HG02610 (cell line): Measurements from ENCODE around the gene LIF.
A peak's percentile ranks its signal among the peaks of the same experiment; 100 is the strongest.

ENCODE experiments used
- ATAC-seq: cut with Tn5 transposase; IDR thresholded peaks from one replicate; pipeline ENCODE4 v1.9.1; 2021; ENCODE audit warnings: mild to moderate bottlenecking, moderate library complexity; ENCODE audit not compliant: unreplicated experiment

LIF gene

DNA sequence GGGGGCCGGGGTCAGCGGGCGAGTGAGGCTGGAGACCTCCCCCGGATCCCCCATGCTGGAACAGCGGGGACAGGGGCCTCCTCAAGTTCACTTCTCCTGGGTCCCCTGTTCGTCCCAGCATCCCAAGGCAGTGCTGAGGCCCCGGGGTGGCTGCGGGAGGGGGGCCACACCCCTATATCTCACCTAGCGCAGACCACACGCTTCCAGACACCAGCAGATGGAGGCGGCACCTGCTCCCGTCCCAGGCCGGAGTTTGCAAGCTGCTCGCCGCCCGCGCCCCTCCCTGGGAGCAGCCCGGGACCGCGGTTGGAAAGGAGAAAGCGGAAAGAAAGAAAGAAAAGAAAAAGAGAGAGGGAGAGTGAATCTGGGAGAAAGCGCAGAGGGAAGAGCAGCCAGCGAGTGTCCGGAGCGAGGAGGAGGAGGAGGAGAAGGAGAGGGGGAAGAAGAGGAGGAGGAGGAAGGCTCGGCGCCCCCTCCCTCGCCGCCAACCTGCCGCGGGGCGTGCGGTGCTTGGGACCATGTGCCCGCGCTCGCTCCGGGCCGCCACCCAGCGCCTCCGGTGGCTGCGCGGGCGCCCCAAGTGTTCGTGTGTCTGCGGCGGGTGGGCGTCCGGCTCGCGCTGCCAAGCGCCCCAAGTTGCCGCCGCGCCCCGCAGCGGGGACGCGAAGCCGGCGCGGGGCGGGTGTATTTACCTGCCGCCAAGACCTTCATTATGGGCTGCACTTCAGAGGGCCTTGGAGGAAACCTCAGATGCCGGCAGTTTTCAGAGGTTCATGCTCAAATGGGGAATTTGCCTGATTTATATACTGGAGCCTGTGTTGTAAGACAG lies at the start of gene LIF:
Gene LIF, minus strand, starts transcription at position 775 of the 829 bp plus-strand sequence. Its CDS starts 64 bp downstream, at position 711.
- no peak for ATAC-seq

GRCh38 chr22:30296324-30296723 lies 49.8 kb upstream of the LIF start:
- ATAC-seq = no peak

DNA sequence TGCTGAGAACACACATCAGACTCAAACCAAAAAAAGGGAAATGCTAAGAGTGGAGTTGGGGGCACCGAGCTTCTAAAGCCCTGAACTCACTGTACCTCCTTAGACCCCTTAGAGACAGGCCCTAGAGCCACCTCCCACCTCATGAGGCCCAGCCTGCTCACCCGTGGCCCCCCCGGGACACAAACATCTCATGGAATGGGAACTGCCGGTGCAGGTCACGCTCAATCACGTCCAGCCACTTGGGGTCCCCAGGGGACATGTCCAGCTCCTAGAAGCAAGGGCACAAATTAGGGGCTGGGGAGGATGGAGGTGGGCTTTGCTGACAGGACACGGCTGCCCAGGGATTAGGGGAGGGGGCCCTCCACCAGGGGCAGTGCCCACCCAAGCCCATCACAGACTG lies 49.0 kb upstream of the LIF start:
- no peak for ATAC-seq

DNA sequence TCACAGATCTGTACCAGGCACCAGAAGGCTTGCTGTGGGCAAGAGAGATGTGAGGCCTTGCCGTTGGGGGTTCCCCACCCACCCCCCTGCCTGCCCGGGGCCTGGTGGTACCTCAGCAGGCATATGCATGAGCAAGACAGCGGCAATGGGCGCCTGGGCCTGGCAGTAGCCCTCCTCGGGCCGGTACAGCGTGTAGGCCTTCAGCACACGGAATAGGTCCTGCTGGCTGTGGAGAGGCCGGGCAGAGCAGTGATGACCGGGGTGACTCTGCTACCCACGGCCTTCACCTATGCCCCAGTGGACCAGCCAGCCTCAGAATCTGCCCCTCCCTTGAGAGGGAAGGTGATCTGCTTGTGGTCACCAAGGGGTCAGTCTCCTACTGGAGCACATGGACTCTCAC lies 48.3 kb upstream of the LIF start:
- ATAC-seq = no peak

DNA sequence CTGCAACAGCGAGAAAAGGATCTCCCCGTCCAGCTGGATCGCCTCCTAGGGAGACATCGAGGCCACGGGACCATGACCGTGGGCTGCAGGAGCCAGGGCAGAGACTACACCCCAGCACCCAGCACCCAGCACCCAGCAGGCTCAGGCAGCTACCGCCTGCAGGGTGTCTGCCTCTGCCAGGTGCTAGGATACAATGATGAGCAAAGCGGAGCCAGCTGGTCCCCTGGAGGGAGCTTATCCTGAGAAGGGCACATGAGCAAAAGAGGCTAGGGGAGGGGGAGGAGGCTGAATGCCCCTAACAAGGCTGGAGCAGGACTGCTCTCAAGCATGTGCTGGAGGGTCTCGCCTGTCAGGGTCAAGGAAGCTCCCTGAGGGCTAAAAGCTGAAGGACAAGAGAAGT lies 47.5 kb upstream of the LIF start:
- ATAC-seq = no peak

DNA sequence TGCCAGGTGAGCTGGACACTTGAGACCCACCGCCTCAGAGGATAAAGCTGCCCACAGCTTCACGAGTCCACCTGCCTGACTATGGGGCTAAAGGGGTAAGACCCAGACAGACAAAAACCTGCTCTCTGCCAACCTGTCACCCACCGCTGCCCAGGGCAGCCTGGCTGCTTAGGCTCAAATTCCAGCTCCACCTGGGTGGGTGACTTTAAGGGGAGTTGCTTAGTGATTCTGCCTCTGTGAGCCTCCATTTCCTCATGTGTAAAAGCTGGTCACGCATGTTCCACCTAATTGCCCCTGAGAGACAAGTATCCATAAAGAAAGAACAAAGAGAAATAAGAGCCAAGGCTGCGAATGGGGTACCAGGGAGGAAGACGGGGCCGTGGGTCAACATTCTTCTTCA lies 46.5 kb upstream of the LIF start:
- no peak for ATAC-seq

GRCh38 chr22:30292069-30292970 lies 45.8 kb upstream of the LIF start:
- no peak for ATAC-seq

DNA sequence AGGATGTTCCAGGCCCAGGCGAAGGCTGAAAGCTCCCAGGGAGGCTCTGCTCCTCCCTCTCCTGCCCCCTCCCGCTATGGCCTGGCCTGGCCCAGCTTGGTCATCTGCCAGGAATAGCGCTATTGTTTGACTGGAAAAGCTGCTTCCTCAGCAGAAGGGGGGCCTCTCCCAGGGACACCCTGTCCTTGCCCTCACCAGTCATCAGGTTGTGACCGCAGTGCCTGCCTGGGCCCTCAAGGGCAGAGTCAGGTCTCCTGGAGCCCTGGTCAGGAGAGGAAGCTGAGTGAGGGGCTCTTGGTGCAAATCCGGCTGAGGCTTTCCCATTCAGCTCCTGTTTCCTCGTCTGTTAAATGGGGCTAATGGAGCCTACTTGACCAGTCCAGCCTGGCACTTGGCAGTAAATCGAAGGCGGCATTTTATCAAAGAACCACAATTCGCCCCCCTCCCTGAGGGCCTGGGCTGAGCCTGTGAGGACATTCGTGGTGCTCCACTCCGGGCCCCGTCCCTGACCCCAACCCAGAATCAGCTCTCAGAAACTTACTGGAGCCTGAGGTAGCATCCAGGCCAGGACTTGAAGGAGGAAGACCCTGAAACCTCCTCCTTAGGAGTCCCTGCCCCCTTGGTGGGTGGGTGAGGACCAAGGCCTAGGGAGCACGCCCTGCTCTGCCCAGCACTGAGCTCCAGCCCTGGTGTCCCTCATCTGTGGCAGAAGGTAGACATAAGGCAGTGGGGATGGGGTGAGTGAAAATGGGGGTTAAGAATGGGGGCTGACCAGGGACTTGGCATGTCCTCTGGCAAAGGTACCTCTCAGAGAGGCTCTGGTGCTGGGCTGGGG lies 44.7 kb upstream of the LIF start:
- ATAC-seq = no peak

DNA sequence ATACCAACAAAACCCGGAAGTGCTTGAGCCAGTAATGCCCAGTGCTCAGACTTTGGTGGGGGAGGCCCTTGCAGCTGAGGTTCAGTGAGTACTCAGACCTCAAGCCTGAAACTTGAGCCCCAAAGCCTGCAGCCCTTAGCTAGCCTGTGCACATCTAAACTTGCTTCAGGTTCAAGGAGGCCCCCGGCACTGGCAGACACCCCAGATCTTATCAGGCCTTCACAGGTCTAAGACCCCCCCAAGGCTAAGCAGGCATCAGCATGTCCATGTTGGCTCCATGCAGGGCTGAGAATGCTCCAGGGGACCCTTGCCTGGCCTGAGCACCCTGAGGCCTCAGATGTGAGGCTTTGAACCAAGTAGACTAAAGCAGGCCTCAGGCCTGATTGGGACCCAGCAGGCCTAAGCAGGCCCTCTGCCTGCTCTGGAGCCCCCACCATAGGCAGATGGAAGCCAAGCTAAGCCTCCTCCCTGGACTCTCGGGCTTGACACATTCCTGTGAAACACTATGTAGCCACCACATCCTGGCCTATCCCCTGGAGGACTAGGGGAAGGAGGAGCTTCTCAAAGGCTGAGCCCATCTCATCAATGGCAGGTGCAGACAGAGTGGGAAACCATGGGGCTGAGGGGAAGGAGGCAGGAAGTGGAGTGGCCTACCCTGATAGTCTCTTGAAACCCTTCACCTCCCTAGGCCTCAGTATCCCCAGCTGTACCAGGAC lies 43.9 kb upstream of the LIF start:
- ATAC-seq = no peak

- ATAC-seq = peak; percentile 12
Observed at GRCh38 chr22:30289980-30290313, 43.4 kb upstream of the LIF start.

GRCh38 chr22:30289141-30289979 lies 42.8 kb upstream of the LIF start, which contains the start of gene CASTOR1:
TSS of gene CASTOR1 (minus strand) at chr22:30289505. CDS start at chr22:30289497, 8 bp downstream.
- peak; percentile 70 for ATAC-seq

DNA sequence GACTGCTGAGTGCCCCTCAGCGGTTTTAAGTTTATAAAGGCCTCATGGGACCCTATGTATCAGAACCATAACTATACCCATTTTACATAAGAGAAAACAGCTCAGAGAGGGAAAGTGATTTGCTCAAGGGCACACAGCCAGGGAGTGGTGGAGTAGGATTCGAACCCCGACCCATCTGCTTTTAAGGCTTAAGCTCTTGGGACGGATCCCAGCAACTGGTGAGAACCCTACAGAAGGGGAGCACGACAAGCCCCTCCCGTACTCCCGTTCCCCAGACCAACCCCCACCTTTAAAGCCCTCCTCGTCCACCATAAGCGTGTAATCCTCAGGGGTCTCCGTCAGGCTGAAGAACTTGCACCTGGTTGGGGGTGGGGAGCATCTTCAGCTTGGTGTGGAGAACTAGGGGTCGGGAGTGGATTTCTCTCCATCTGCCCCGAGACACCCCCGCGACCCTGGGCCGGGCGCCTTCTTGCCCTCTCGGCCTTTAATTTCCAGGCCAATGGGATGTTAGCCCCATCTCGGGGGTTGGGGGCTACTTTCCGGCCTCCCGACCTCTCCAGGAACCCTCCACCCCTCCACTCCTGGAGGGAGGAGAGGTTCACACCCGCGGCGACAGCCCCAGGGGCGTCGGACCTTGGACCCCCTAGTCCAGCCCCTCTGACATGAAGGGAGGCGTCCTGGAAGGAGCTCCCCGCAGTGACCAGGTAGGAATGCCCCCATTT lies 42.0 kb upstream of the LIF start:
- ATAC-seq = no peak

- no peak for ATAC-seq
Observed at GRCh38 chr22:30287648-30288418, 41.3 kb upstream of the LIF start.

DNA sequence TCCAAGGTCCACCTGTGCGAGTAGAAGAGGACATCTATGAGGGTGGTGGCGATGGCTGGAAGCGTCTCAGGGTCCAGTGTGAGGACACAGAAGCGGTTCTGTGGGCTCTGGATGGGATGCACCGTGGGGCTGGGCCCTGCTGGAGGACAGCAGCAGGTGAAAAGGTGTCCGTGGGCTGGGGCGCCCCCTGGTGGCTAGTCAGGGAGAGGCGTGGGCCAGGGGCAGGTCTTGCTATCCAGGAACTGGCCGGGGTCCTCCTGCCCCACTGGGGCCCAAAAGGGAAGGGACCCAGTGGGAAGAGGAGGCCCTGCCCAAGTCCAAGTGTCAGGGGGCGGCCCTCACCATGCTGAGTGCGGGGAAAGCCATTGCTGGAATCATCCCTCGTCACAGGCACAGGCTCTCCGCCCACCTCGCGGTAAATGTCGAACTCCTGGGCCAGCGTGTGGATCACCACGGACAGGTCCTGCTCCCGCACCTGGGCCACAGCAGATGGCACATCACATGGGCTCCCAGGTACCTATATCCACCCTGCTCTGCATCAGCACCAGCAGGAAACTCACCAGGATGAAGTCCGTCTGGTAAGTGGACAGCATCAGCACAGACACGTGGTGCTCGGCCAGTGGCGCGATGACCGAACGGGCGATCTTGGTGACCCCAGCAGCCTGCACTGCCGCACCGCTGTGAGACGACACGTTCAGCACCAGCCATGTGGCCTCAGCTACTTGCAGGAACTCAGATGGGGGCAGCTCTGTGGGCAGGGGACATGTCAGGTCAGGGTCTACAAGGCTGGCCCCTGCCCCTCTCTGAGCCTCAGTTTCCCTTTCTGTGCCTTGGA lies 40.5 kb upstream of the LIF start:
- no peak for ATAC-seq

DNA sequence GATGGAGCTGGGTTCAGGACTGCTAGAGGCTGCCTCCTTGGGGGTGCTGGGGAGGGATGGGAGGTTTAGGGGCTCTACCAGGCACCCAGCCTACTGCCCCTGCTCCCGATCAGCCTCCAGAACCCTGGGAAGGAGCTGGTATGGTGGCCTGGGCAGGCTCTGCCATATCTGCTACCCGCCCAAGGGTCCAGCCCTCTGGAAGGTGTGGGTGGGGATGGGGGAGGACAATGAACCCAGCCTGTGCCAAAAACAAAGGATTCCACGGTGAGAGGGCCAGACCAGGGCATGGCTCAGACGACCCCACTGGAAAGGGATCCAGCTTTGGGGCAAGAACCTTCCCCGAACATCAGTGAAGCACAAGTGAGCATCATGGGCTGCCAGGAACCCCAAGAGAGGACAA lies 39.8 kb upstream of the LIF start:
- ATAC-seq = no peak

- no peak for ATAC-seq
Observed at GRCh38 chr22:30285846-30286200, 39.3 kb upstream of the LIF start.

GRCh38 chr22:30285176-30285845 lies 38.8 kb upstream of the LIF start:
- ATAC-seq = no peak
